B cell (primary cell): ENCODE results near the gene SPHK1.

Experiments
- CTCF ChIP-seq: fragments of 200-600 bp; IDR thresholded peaks from one replicate; pipeline ENCODE4 v1.8.0; 2022; ENCODE audit warnings: antibody characterized with exemption, mild to moderate bottlenecking
- EZH2 ChIP-seq: IDR thresholded peaks from 2 replicates; pipeline ENCODE4 v1.6.1; 2012; ENCODE audit warnings: borderline replicate concordance, low read depth, mild to moderate bottlenecking, moderate library complexity, low read length; ENCODE audit not compliant: insufficient read depth, poor library complexity, severe bottlenecking

GRCh38 chr17:76341301-76341700 is 43.1 kb upstream of the SPHK1 start:
- no peak for TF ChIP-seq CTCF
- TF ChIP-seq EZH2, result no peak
